Dermis blood vessel endothelial cell (primary cell): ENCODE data around the gene NDUFAF4. TPM values are rescaled to one million over a fixed set of nuclear protein-coding genes. Genes with fewer than 3 reads are reported as not detected.
"Not testable (repeated sequence)": the region's sequence is repeated elsewhere in the genome, so short reads cannot be mapped to it uniquely, and the experiment has no call there.

Experiments
- DNase-seq: peaks from one replicate; pipeline ENCODE4 v3.0.0; 2010
- total RNA-seq: library from RNA; depleted of rRNA; stranded (reverse); fragments of >200 nt; gene quantifications from 2 replicates; pipeline ENCODE4 v1.2.3, GENCODE V29; 2014

NDUFAF4 gene
- total RNA-seq, 1 donor from 2014 or later = 10.2 TPM

GRCh38 chr6:96898241-96898851, 655 bp upstream of the NDUFAF4 start:
- DNase-seq = peak; percentile 22

DNA sequence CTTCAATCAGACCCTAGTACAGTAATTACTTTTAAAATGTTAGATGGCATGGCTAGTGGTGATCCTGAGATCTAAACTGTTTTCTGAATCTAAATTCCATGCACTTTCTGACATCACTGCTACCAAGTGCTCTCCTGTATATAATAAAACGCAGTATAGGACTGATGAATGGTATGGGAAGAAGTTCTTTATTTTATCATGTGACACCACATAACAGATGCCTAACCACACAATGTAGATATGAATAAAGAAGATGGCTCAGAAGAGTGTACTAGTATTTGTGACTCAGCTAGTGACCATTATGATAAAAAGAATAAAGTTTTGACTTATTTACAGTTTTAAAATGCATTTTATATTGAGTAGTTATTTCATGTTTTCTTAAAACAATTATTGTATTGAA, 8.5 kb downstream of the NDUFAF4 start:
- no peak for DNase-seq

GRCh38 chr6:96888745-96889144, 8.9 kb downstream of the NDUFAF4 start:
- no peak for DNase-seq

DNA sequence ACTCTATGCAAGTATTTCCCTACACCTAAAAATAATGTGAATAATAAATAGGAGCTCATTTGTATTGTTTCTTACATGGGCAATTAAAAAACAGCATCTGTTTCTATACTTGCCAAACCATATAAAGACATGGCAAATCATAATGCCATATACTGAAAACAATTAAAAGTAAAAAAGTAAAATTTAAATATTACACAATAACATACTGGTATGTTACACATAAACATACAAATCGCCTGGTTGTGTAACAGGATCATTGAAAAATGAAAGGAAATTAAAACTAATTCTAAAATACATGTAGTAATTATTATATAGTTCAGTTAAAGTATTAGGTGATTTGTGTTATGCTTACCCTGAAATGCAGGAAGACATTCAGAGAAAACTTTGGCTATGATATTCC, 11.2 kb downstream of the NDUFAF4 start:
- DNase-seq = no peak

DNA sequence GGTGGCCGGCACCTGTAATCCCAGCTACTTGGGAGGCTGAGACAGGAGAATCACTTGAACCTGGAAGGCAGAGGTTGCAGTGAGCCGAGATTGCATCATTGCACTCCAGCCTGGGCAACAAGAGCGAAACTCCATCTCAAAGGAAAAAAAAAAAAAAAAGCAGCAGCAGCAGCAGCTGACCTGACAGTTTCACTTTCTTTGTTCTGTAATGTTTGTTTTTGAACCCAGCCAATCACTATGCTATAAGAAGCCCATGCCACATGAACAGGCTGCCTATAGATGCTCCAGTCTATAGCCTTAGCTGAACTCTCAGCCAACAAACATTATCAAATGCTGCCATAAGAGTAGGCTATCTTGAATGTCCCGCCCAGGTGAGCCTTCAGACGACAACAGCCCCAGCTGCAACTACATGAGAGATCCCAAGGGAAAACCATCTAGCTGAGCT, 12.5 kb downstream of the NDUFAF4 start:
- not testable (repeated sequence) for DNase-seq

DNA sequence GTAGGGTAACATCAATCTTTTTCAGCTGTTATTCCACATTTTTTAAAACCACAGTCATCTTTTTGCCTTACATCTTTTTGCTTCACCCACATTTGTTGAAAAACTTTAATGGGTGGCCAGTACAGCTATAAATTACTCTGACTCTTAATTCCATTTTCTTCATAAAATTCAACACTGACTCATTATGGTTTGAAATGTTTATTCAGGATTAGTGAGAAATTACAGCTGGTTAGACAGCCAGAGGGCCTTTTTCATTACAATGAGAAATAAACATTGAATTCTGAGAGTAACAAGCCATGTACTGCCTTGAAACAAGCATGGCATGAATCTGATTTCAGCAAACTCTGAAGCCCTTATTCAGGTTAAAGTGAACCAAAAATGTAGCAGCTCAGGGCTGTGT, 19.5 kb downstream of the NDUFAF4 start:
- no peak for DNase-seq

DNA sequence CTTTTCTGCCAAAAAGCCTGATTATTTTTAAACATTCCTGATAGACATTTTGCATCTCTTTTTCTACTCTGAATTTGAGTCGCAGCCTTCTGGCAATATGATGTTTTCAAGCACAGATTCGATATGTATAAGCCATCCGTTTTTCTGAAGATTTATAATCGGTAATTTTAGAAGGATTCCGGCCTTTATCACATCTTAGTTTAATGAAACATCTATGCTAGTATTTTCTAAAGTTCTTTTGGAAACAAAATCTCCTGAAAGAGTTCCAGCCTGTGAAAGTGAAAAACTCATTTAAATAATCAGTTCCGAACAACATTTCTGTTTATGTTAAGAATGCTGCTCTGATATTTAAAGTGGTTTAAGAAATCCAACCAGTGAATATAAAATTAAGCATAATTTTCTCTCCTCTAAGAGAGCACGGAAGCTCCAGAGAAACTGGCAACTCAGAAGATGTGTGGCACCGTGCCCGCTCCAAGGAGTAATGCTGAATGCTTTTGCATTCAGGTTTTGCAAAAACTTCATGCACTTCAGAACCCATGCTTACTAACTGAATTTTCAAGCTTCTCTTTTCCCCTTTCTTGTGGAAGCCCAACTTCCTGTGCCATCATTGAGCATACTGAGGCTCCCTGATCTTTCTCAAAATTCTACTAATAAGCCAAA, 20.7 kb downstream of the NDUFAF4 start:
- no peak for DNase-seq

DNA sequence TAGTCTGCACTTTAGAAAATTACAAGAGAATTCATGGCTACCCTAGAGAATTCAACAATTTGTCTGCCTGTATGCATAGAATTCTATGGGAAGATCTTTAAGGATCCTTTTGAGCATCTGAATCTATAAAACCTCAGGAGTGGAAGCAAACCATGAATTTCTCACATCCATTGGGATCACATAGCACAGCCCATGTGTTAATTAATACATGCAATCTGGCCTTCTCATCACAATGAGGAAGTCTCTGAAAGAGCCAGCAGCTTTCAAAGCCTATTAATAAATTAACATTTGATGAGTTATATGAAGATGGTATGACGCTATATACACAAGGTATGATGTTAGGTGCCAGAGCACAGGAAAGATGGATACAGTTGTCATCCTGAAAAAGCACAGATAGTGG, 24.7 kb downstream of the NDUFAF4 start:
- DNase-seq = no peak

DNA sequence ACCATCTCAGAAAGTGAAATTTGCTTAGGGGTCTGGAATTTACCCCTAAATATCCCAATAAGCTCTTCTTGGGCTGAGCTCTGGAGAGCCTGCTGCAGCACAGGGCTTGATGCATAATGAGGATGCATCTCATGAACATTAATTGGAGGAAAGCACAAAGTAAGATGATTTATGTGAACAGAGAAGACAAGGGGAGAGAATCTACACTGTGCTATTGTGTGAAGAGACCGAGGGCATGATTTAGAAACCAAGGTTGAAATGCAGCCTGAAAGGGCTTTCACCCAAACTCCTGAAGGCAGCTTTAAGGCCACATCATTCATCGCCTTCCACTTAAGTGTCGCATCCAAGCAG, 32.7 kb downstream of the NDUFAF4 start:
- DNase-seq = no peak

DNA sequence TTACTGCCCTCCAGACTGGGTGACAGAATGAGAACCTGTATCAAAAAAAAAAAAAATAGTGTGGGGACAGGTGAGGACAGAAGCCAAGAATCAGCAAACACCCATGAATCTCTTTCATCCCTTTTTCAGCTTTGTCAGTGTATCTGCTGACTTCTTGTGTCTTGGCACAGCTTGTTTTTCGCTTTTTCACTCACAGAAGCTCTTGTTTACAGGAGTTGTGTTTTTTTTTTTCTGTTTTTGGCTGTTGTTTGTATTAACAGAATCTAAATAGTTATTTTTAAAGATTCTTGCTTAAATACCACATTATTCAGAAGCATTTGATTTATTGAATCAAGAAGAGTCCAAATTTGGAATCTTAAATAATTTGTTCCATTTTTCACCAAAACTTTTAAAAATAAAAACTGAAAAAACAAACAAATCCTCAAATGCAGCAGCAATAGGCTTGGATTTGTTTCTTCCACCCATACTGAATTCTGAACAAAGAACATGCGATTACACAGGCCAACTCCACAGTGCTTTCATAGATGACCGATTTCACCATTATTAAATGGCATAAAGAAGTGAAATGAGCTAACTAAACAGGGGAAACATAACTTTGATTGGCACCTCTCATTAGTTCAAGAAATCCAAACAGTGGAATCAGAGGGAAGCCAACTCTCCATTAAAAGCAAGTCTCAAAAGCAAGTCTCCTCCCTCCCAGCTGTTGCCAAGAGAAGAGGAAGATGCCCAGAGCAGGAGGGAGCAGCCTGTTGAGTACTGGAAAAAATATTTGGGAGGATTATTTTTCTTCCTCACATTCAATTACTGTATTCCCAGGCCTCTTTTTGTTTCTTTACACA, 33.3 kb downstream of the NDUFAF4 start:
- DNase-seq = no peak

DNA sequence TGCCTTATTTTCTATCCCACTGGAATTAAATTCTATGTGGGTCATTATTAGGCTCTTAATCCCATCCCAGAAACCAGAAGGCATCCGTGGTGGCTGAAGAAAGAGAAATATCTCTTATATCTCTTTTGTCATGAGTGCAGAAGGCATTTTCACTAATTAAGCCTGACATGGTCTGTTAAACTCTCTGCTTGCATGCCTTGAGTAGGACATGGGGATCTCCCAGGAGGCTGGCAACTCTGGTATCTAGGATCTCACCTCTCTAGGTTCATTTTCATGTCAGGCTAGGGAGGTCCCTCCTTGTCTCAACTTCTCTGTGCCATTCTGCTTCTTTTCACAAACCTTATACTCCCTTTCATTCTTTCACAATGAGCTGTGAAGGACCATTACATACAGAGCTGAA, 35.1 kb downstream of the NDUFAF4 start:
- no peak for DNase-seq

DNA sequence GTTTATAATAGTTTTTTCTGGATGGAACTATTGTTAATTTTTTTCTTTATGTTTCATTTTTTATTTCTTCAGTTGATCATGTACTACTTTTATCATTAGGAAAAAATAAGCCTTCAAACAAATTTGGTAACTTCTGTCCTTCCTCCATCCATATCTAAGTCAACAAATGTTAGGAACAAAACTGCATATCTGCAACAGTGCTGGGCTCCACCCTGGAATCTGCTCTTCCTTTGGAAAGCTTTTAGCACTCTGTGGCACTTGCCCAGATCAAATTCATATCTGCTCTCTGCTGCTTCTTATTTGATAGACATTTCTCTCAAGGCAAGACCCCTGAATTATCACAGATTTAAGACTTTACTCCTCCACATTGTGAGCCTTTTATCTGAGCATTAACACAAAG, 36.1 kb downstream of the NDUFAF4 start:
- no peak for DNase-seq

DNA sequence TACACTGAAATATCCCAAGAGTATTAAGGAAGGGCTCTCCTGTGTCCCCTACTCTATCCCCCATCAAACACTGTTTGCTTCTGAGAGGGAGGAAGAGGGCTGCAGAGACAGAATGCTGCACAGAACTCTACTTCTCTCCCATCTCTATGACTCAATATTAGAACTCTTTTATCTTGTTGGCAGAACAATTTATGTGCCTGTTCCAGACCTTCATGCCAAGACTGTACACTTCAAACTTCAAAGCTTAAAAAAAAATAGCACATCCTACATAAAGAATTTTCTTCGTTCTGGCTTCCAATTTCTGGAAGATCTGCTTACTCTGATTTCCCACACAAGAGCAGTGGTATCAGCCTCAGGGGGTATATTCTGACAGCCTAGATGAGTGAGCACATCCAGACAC, 40.8 kb downstream of the NDUFAF4 start:
- no peak for DNase-seq

- no peak for DNase-seq
These were observed 44.6 kb downstream of the NDUFAF4 start for GRCh38 chr6:96853083-96853482.

- DNase-seq = no peak
These were observed 45.1 kb downstream of the NDUFAF4 start for GRCh38 chr6:96852605-96853004.

- DNase-seq = no peak
These were observed 45.8 kb downstream of the NDUFAF4 start for GRCh38 chr6:96851858-96852257.

- no peak for DNase-seq
These were observed 48.1 kb downstream of the NDUFAF4 start for GRCh38 chr6:96849615-96850014.

GRCh38 chr6:96844530-96844929, 53.2 kb downstream of the NDUFAF4 start:
- no peak for DNase-seq

DNA sequence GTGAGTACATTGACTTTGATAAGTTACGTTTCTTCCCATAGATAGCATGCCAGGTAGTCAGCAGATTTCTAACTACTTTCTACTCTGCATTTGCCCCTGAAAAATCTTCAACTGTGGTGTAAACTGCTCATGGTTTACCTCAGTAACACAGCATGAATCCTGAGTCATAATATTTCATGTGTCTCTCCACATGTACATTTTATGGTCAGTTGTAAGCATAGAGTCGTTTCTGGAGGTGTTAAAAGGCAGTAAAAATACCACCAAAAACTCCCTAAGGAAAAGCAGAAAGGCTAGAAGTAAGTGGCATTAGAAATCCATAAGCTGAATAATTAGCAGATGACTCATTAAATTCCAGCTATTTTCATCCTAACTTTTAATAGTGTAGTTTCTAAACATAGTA, 56.3 kb downstream of the NDUFAF4 start:
- no peak for DNase-seq
